Upper lobe of left lung (tissue), 6 donors: ENCODE results near the gene ARHGAP24. TPM values are rescaled to one million over a fixed set of nuclear protein-coding genes. Genes with fewer than 3 reads are reported as not detected.

Source experiments
- ATAC-seq, 2 donors: fragments of 200-7000 bp; cut with Tn5 transposase; one replicate each; pipeline ENCODE4 v1.9.1; 2022; ENCODE audit warnings: mild to moderate bottlenecking in 2 of 2, moderate library complexity in 2 of 2; ENCODE audit not compliant: low FRiP score in 2 of 2
- DNase-seq, 2 donors: peaks; one replicate each; pipeline ENCODE4 v3.0.0-alpha.2; 2019 to 2020
- H3K27ac ChIP-seq, 4 donors: fragments of 200-600 bp; sonication (generic); one replicate each; pipeline ENCODE4 v1.5.1; 2016 to 2019
- H3K27me3 ChIP-seq, 4 donors: fragments of 200-600 bp; sonication (generic); one replicate each; pipeline ENCODE4 v1.5.1; 2017 to 2019
- H3K36me3 ChIP-seq, 4 donors: fragments of 200-600 bp; sonication (generic); one replicate each; pipeline ENCODE4 v1.5.1; 2016 to 2019
- H3K4me1 ChIP-seq, 4 donors: fragments of 200-600 bp; sonication (generic); one replicate each; pipeline ENCODE4 v1.5.1; 2018 to 2019
- H3K4me3 ChIP-seq, 4 donors: fragments of 200-600 bp; sonication (generic); one replicate each; pipeline ENCODE4 v1.5.1; 2017 to 2019; ENCODE audit warnings: mild to moderate bottlenecking in 2 of 4, moderate library complexity in 1 of 4
- H3K9me3 ChIP-seq, 4 donors: fragments of 200-600 bp; sonication (generic); one replicate each; pipeline ENCODE4 v1.5.1; 2018 to 2019
- EP300 ChIP-seq, 4 donors: sonication (generic); formaldehyde crosslinking; IDR thresholded peaks; one replicate each; pipeline ENCODE4 v1.5.1; 2017; ENCODE audit warnings: antibody characterized with exemption in 4 of 4, control low read depth in 2 of 4
- POLR2A ChIP-seq, 4 donors: fragments of 450-650 bp; IDR thresholded peaks; one replicate each; pipeline ENCODE4 v1.5.1; 2016 to 2017; ENCODE audit warnings: antibody characterized with exemption in 4 of 4, mild to moderate bottlenecking in 2 of 4
- POLR2AphosphoS5 ChIP-seq, 2 donors: sonication (generic); formaldehyde crosslinking; IDR thresholded peaks; one replicate each; pipeline ENCODE4 v1.5.1; 2017; ENCODE audit warnings: antibody characterized with exemption in 2 of 2
- WGBS, 2 donors: methylation state at CpG; one replicate each; pipeline ENCODE4 v1.1.5; 2017 to 2018; 5-methylcytosine and 5-hydroxymethylcytosine counted together
- total RNA-seq, 6 donors: library from RNA; depleted of rRNA in 4 of 6; stranded (reverse); fragments of >200 nt in 4 of 6; gene quantifications; one replicate each; pipeline versions ENCODE4 v1.1.0 to v1.2.1, GENCODE V29; 2016 to 2021
- TF ChIP-seq, protein P1 (sequence below), 6 experiments: fragments of 450-650 bp in 4 of 6; fragments of 200-600 bp in 2 of 6; sonication (generic) in 2 of 6; IDR thresholded peaks; one replicate each; pipeline ENCODE4 v1.5.1; 2016 to 2019; ENCODE audit warnings: antibody characterized with exemption in 6 of 6
- donor health status: DM: no; HTN: no; CAD: no; lungs with moderate emphysema.
- donor health status: DM: no; HTN: yes; CAD: no; lungs with severe emphysema.

The ARHGAP24 gene
- total RNA-seq, 6 donors from 2014 or later = 26.4 to 92.2 (median 52.4) TPM

DNA sequence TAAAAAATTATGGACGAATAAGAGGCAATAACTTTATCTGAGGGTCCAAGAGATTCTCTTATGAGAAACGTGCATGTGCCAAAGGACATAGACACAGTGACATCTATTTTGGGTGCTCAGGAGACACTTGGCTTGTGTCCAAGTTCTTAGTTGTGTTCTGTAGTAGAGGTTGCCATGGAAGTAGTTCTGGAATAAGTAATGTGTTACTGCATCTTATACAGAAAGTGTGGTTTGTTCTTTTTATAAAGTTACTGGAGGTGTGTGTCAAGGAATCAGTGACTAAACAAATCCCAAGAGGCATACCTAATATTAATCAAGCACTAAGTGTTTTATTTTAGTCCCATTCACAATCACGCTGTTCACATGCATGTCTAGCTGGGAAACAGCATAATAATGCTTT, 305.7 kb downstream of the ARHGAP24 start:
- Histone ChIP-seq H3K27me3 (no peaks in the 10 kb centered on the region), H3K27ac (peak overlapping the region in 1 of 4 donors; percentile 23), H3K4me3 (no peak overlapping the region), H3K36me3 (no peaks in the 10 kb centered on the region), H3K9me3 (no peaks in the 10 kb centered on the region), H3K4me1 (peaks cover 0 to 6% (median 5%) of the 10 kb centered on the region in 4 donors)
- TF ChIP-seq, protein P1, sequence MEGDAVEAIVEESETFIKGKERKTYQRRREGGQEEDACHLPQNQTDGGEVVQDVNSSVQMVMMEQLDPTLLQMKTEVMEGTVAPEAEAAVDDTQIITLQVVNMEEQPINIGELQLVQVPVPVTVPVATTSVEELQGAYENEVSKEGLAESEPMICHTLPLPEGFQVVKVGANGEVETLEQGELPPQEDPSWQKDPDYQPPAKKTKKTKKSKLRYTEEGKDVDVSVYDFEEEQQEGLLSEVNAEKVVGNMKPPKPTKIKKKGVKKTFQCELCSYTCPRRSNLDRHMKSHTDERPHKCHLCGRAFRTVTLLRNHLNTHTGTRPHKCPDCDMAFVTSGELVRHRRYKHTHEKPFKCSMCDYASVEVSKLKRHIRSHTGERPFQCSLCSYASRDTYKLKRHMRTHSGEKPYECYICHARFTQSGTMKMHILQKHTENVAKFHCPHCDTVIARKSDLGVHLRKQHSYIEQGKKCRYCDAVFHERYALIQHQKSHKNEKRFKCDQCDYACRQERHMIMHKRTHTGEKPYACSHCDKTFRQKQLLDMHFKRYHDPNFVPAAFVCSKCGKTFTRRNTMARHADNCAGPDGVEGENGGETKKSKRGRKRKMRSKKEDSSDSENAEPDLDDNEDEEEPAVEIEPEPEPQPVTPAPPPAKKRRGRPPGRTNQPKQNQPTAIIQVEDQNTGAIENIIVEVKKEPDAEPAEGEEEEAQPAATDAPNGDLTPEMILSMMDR (IDR thresholded peaks at IDR 0.05) = no peak
- TF ChIP-seq POLR2AphosphoS5 (IDR thresholded peaks at IDR 0.05) (no peak), EP300 (IDR thresholded peaks at IDR 0.05) (no peak), POLR2A (IDR thresholded peaks at IDR 0.05) (no peak)
- ATAC-seq (peak in 1 of 2 donors; percentile 49), DNase-seq (no peak)
- WGBS, 2 donors = 82 to 88% methylated on average over 3 of the region's 3 CpGs

DNA sequence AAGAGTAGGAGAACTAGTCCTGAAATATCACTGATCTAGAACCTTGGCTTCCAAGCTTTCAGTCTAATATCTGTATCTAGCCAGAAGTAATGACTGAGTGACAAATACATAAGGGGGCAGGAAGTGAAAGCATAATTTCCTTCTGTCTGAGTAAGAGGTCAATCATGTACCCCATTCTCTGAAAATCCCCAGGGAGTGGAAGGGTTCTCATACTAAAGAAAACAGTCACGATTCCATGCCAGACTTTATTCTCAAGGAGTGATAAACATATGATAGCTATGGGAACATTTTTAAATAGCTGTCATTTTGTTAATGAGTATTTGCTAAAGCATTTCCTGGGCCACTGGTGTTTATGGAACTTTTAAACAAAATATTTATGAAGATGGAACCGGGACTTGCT, 308.5 kb downstream of the ARHGAP24 start:
- 52 to 55% methylated on average over 2 of the region's 2 CpGs for WGBS, 2 donors
- DNase-seq = no peak

DNA sequence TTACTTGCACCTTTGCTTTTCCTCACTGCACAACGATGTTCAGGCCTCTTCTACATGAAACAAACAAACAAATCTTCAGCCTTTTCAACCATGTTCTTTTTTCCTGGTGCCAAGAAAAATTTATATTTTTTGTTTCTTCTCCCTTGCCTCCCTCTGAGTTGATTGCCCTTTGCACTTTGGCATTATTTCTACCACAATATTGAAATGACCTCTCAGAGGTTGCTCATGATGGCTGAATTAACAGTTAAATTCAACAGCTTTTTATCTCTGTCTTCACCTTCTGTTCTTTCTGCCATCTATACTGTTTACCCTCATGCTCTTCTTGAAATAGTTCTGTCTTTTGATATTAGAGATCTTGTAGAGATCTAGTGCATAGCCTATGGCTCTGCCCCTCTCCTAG, 308.9 kb downstream of the ARHGAP24 start:
- 56 to 62% methylated on average over 1 of the region's 1 CpG for WGBS, 2 donors
- Histone ChIP-seq H3K9me3 (no peaks in the 10 kb centered on the region), H3K4me3 (no peak overlapping the region), H3K4me1 (peaks cover 0 to 8% (median 6%) of the 10 kb centered on the region in 4 donors), H3K36me3 (no peaks in the 10 kb centered on the region), H3K27me3 (no peaks in the 10 kb centered on the region), H3K27ac (peak overlapping the region in 1 of 4 donors; percentile 22)
- TF ChIP-seq, protein P1 (IDR thresholded peaks at IDR 0.05) = no peak
- TF ChIP-seq EP300 (IDR thresholded peaks at IDR 0.05) (no peak), POLR2AphosphoS5 (IDR thresholded peaks at IDR 0.05) (no peak), POLR2A (IDR thresholded peaks at IDR 0.05) (no peak)
- ATAC-seq = no peak
- DNase-seq = no peak

More for the DNA sequence above, 308.5 kb downstream of the ARHGAP24 start:
- TF ChIP-seq, protein P1 (IDR thresholded peaks at IDR 0.05) = no peak
- no peak for TF ChIP-seq POLR2A (IDR thresholded peaks at IDR 0.05)
- TF ChIP-seq POLR2AphosphoS5 (IDR thresholded peaks at IDR 0.05) = no peak
- TF ChIP-seq EP300 (IDR thresholded peaks at IDR 0.05) = no peak
- H3K27ac ChIP-seq = peak overlapping the region in 1 of 4 donors; percentile 22
- no peak overlapping the region for H3K4me3 ChIP-seq
- ATAC-seq = no peak
- H3K9me3 ChIP-seq = no peaks in the 10 kb centered on the region
- no peaks in the 10 kb centered on the region for H3K36me3 ChIP-seq
- H3K27me3 ChIP-seq = no peaks in the 10 kb centered on the region
- H3K4me1 ChIP-seq = peaks cover 0 to 10% (median 6%) of the 10 kb centered on the region in 4 donors

GRCh38 chr4:85784348-85784747, 309.4 kb downstream of the ARHGAP24 start:
- H3K27me3 ChIP-seq = no peaks in the 10 kb centered on the region
- no peak for ATAC-seq
- H3K27ac ChIP-seq = peak overlapping the region in 1 of 4 donors; percentile 22
- H3K36me3 ChIP-seq = no peaks in the 10 kb centered on the region
- no peak overlapping the region for H3K4me3 ChIP-seq
- H3K4me1 ChIP-seq = peaks cover 0 to 8% (median 6%) of the 10 kb centered on the region in 4 donors
- no peak for TF ChIP-seq POLR2AphosphoS5 (IDR thresholded peaks at IDR 0.05)
- TF ChIP-seq POLR2A (IDR thresholded peaks at IDR 0.05) = no peak
- TF ChIP-seq EP300 (IDR thresholded peaks at IDR 0.05) = no peak
- TF ChIP-seq, protein P1 (IDR thresholded peaks at IDR 0.05) = no peak
- H3K9me3 ChIP-seq = no peaks in the 10 kb centered on the region
- DNase-seq = no peak
- WGBS, 2 donors = 59 to 75% methylated on average over 3 of the region's 3 CpGs

DNA sequence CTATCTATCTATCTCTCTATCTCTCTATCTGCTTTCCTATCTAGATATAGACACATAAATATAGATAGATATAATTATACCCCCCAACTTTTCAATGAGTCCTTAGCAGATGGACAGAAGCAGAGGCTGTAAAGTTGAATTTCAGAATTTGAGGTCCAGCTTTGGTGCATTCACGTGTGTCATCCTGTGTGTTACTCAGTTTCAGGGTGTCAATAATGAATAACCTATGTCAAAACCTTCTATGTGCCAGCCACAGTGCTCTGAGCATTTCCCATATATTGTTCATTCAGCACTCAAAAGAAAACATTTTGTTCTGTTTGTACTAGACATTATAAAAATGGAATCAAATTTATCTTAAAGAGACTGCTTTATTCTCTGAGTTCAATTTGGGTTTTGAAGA, 310.0 kb downstream of the ARHGAP24 start:
- H3K36me3 ChIP-seq = no peaks in the 10 kb centered on the region
- 84 to 100% methylated on average over 1 of the region's 1 CpG for WGBS, 2 donors
- no peaks in the 10 kb centered on the region for H3K27me3 ChIP-seq
- ATAC-seq (no peak), DNase-seq (no peak)
- H3K4me3 ChIP-seq = no peak overlapping the region
- H3K9me3 ChIP-seq = no peaks in the 10 kb centered on the region
- H3K27ac ChIP-seq = no peak overlapping the region
- TF ChIP-seq, protein P1 (IDR thresholded peaks at IDR 0.05) = no peak
- no peak for TF ChIP-seq POLR2A (IDR thresholded peaks at IDR 0.05)
- no peak for TF ChIP-seq EP300 (IDR thresholded peaks at IDR 0.05)
- TF ChIP-seq POLR2AphosphoS5 (IDR thresholded peaks at IDR 0.05) = no peak
- peaks cover 0 to 8% (median 6%) of the 10 kb centered on the region in 4 donors for H3K4me1 ChIP-seq
